ENCODE data around the gene GPRIN3. TPM values are rescaled to one million over a fixed set of nuclear protein-coding genes. Genes with fewer than 3 reads are reported as not detected.
A peak's percentile ranks its signal among the peaks of the same experiment; 100 is the strongest.

Gene GPRIN3
- total RNA-seq, 2 donors from 2014 or later: 2.1 to 2.3 TPM

DNA sequence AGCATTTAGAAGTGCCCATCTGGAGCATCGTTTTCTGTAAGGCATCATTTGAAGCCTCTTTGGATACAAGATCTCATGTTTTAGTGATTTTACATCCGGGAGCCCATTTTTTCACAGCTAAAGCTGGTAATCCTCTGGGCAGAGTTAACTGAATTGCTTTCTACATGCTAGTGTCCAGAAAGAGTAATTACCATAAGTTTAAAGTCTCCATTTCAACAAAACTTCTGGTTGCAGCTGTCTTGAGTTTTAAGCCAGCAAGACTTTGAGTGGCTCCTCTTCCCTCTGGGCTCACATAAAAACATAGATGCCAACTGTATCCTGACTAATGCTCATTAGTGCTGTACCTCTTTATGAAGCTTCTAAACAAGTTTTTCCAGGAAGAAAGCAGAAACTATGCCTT lies 65.4 kb downstream of the GPRIN3 start:
- 86 to 89% methylated on average over 2 of the region's 2 CpGs for WGBS, 2 experiments (ENCODE audit: insufficient coverage in 1 of 2, insufficient read length in 1 of 2)

DNA sequence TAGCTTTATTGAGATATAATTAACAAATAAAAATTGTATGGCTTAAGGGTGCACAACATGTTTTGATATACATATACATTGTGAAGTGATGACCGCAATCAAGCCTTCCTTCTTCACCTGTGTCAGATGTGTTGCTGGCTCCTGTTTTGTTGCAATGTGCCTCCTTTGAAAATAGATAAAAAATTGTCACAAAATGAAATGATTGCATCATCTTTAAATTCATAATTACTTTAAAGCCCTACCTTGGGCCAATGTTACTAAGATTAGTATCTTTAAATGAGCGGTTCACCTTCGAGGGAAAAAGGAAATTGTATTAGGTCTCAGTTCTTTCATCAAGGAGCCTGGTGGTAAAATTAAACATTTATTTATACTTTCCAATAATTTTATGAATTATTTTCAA lies 77.3 kb downstream of the GPRIN3 start:
- no peaks in the 10 kb centered on the region for H3K27me3 ChIP-seq (ENCODE audit: control insufficient read depth, insufficient read depth, low read length, poor library complexity, severe bottlenecking)
- H3K9me3 ChIP-seq (ENCODE audit: control insufficient read depth, low read length): no peaks in the 10 kb centered on the region
- 100% methylated on average over 3 of the region's 3 CpGs; no CpG with 5 or more reads in 1 of the 2 experiments for WGBS, 2 experiments (ENCODE audit: insufficient coverage in 1 of 2, insufficient read length in 1 of 2)
- TF ChIP-seq, protein P1, sequence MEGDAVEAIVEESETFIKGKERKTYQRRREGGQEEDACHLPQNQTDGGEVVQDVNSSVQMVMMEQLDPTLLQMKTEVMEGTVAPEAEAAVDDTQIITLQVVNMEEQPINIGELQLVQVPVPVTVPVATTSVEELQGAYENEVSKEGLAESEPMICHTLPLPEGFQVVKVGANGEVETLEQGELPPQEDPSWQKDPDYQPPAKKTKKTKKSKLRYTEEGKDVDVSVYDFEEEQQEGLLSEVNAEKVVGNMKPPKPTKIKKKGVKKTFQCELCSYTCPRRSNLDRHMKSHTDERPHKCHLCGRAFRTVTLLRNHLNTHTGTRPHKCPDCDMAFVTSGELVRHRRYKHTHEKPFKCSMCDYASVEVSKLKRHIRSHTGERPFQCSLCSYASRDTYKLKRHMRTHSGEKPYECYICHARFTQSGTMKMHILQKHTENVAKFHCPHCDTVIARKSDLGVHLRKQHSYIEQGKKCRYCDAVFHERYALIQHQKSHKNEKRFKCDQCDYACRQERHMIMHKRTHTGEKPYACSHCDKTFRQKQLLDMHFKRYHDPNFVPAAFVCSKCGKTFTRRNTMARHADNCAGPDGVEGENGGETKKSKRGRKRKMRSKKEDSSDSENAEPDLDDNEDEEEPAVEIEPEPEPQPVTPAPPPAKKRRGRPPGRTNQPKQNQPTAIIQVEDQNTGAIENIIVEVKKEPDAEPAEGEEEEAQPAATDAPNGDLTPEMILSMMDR (conservative IDR thresholded peaks at IDR 0.05): no peak
- Mint-ChIP-seq H3K4me1 (peaks cover 10% of the 10 kb centered on the region), H3K4me3 (no peak overlapping the region), H3K9me3 (peaks cover 7% of the 10 kb centered on the region), H3K36me3 (ENCODE audit: low read depth) (no peaks in the 10 kb centered on the region), H3K27me3 (ENCODE audit: insufficient read depth) (peaks cover 1% of the 10 kb centered on the region), H3K27ac (no peak overlapping the region)
- no peak overlapping the region for H3K9ac ChIP-seq (ENCODE audit: extremely low read depth, low read length, poor library complexity, severe bottlenecking)
- H3K27ac ChIP-seq (ENCODE audit: low read depth, low read length): no peak overlapping the region
- DNase-seq: no peak
- no peaks in the 10 kb centered on the region for H3K36me3 ChIP-seq (ENCODE audit: control insufficient read depth, insufficient read depth, low read length)
- H3K4me3 ChIP-seq (ENCODE audit: low read length): no peak overlapping the region
- H3K4me1 ChIP-seq (ENCODE audit: control insufficient read depth, insufficient read depth, low read length): no peaks in the 10 kb centered on the region

More for the DNA sequence above, 65.4 kb downstream of the GPRIN3 start:
- H3K27me3 Mint-ChIP-seq (ENCODE audit: insufficient read depth): no peaks in the 10 kb centered on the region
- no peak overlapping the region for H3K9ac ChIP-seq (ENCODE audit: extremely low read depth, low read length, poor library complexity, severe bottlenecking)
- H3K4me1 Mint-ChIP-seq: peaks cover 32% of the 10 kb centered on the region
- no peaks in the 10 kb centered on the region for H3K27me3 ChIP-seq (ENCODE audit: control insufficient read depth, insufficient read depth, low read length, poor library complexity, severe bottlenecking)
- no peaks in the 10 kb centered on the region for H3K36me3 Mint-ChIP-seq (ENCODE audit: low read depth)
- H3K27ac ChIP-seq (ENCODE audit: low read depth, low read length): no peak overlapping the region
- H3K27ac Mint-ChIP-seq: no peak overlapping the region
- no peak for DNase-seq
- H3K4me1 ChIP-seq (ENCODE audit: control insufficient read depth, insufficient read depth, low read length): no peaks in the 10 kb centered on the region
- no peak overlapping the region for H3K4me3 Mint-ChIP-seq
- no peaks in the 10 kb centered on the region for H3K36me3 ChIP-seq (ENCODE audit: control insufficient read depth, insufficient read depth, low read length)
- no peaks in the 10 kb centered on the region for H3K9me3 ChIP-seq (ENCODE audit: control insufficient read depth, low read length)
- no peaks in the 10 kb centered on the region for H3K9me3 Mint-ChIP-seq
- no peak overlapping the region for H3K4me3 ChIP-seq (ENCODE audit: low read length)
- TF ChIP-seq, protein P1 (conservative IDR thresholded peaks at IDR 0.05): no peak

DNA sequence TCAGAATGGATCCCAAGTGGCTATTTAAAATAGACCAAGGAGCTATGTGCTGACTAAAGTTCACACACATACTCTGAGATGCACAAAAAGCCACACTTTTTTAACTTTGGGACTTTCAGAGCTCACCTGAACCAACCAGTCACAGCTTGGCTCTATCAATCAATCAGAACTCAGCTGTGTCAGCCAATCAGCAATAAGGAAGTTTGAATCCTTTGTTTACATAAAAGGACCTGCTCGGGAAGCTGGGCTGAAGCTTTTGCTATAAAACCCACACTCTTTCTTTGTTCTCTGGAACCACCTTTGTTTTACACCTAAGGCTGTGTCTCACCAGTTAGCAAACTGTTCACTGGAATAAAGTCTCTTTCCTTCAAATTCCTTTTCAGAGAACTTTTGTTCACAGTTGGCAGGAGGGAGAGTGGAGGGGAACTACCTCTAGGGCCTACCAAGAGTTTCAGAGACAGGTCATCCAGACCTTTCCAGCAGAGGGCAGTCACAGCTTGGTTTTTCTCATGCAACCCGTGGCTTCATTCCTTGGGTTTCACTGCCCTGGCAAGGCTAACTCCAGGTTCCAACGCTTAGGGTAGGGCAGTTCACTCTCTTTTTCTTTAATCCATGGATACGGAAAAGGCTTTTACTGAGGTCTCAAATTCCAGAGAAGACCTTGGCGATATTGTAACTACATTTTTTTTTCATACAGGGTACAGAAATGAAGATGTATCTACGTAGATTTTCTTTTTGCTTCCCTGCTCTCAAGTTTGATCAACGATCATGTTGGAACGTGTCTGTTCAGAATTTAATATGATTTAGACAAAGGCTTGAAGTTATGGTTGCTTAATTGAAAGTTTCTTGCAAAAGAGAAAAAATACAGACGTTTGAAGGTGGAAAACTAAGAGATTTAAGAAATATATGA lies 80.7 kb downstream of the GPRIN3 start:
- DNase-seq: peak; percentile 95
- Histone ChIP-seq H3K9ac (ENCODE audit: extremely low read depth, low read length, poor library complexity, severe bottlenecking) (no peak overlapping the region), H3K4me3 (ENCODE audit: low read length) (no peak overlapping the region), H3K36me3 (ENCODE audit: control insufficient read depth, insufficient read depth, low read length) (no peaks in the 10 kb centered on the region), H3K27ac (ENCODE audit: low read depth, low read length) (no peak overlapping the region), H3K27me3 (ENCODE audit: control insufficient read depth, insufficient read depth, low read length, poor library complexity, severe bottlenecking) (no peaks in the 10 kb centered on the region), H3K4me1 (ENCODE audit: control insufficient read depth, insufficient read depth, low read length) (no peaks in the 10 kb centered on the region), H3K9me3 (ENCODE audit: control insufficient read depth, low read length) (no peaks in the 10 kb centered on the region)
- H3K4me1 Mint-ChIP-seq: peaks cover 19% of the 10 kb centered on the region
- H3K36me3 Mint-ChIP-seq (ENCODE audit: low read depth): no peaks in the 10 kb centered on the region
- no peaks in the 10 kb centered on the region for H3K9me3 Mint-ChIP-seq
- WGBS, 2 experiments (ENCODE audit: insufficient coverage in 1 of 2, insufficient read length in 1 of 2): 51 to 69% methylated on average over 7 to 9 of the region's 9 CpGs
- H3K4me3 Mint-ChIP-seq: no peak overlapping the region
- H3K27ac Mint-ChIP-seq: peak overlapping the region; percentile 70
- H3K27me3 Mint-ChIP-seq (ENCODE audit: insufficient read depth): no peaks in the 10 kb centered on the region
- TF ChIP-seq, protein P1 (conservative IDR thresholded peaks at IDR 0.05): peak; percentile 90
